NT2/D1 (cell line): Measurements from ENCODE around the gene SH3BP5.

Source experiments
- SUZ12 ChIP-seq: IDR thresholded peaks from 2 replicates; pipeline ENCODE4 v1.6.1; 2011; ENCODE audit not compliant: insufficient read length, insufficient read depth; ENCODE audit errors: extremely low read depth
- YY1 ChIP-seq: IDR thresholded peaks from 2 replicates; pipeline ENCODE4 v1.6.1; 2011; ENCODE audit not compliant: insufficient read length, insufficient read depth
- ZNF274 ChIP-seq: IDR thresholded peaks from 2 replicates; pipeline ENCODE4 v1.6.1; 2011; ENCODE audit warnings: mild to moderate bottlenecking, low read depth, low read length

DNA sequence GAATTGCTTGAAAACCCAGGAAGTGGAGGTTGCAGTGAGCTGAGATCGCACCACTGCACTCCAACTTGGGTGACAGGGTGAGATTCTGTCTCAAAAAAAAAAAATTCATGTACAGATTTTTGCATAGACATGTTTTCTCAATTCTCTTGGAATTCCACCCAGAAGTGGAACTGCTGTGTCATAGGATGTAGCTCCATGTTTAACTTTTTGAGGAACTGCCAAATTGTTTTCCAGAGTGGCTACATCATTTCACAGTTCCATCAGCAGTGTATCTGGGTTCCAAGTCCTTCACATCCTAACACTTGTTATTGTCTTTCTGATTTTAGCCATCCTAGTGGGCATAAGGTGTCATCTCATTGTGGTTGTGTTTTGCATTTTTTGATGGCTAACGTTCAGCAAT, 116.4 kb downstream of the SH3BP5 start:
- TF ChIP-seq ZNF274 = no peak
- no peak for TF ChIP-seq YY1
- no peak for TF ChIP-seq SUZ12
